ENCODE results near the gene WDR18.

Gene WDR18

DNA sequence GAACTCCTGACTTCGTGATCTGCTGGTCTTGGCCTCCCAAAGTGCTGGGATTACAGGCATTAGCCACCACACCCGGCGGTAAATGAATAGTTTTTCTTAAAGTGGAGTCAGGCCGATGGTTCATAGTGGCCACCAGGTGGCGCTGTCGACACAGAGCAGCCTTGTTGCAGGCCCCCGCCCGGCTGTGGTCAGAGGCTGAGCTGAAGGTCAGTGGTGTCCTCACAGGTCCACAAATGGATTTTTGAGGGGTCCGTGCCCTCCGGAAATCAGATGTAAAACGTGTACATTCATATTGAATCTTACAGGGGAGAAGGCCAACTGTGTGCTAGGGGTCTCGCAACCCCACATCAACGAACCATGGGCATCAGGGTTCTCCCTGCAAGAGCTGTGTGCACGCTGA, 13.4 kb upstream of the WDR18 start:
- TF ChIP-seq TAF1 (IDR thresholded peaks at IDR 0.05; ENCODE audit: borderline replicate concordance, insufficient read depth, low read length) (no peak), FOXP2 (optimal IDR thresholded peaks at IDR 0.05; ENCODE audit: borderline replicate concordance, extremely low read depth, extremely low read length, insufficient read depth) (no peak), POLR2AphosphoS5 (IDR thresholded peaks at IDR 0.05; ENCODE audit: low read depth, low read length) (no peak), SIN3A (IDR thresholded peaks at IDR 0.05; ENCODE audit: borderline replicate concordance, insufficient read depth, low read length) (no peak)
- TF ChIP-seq, protein P1, sequence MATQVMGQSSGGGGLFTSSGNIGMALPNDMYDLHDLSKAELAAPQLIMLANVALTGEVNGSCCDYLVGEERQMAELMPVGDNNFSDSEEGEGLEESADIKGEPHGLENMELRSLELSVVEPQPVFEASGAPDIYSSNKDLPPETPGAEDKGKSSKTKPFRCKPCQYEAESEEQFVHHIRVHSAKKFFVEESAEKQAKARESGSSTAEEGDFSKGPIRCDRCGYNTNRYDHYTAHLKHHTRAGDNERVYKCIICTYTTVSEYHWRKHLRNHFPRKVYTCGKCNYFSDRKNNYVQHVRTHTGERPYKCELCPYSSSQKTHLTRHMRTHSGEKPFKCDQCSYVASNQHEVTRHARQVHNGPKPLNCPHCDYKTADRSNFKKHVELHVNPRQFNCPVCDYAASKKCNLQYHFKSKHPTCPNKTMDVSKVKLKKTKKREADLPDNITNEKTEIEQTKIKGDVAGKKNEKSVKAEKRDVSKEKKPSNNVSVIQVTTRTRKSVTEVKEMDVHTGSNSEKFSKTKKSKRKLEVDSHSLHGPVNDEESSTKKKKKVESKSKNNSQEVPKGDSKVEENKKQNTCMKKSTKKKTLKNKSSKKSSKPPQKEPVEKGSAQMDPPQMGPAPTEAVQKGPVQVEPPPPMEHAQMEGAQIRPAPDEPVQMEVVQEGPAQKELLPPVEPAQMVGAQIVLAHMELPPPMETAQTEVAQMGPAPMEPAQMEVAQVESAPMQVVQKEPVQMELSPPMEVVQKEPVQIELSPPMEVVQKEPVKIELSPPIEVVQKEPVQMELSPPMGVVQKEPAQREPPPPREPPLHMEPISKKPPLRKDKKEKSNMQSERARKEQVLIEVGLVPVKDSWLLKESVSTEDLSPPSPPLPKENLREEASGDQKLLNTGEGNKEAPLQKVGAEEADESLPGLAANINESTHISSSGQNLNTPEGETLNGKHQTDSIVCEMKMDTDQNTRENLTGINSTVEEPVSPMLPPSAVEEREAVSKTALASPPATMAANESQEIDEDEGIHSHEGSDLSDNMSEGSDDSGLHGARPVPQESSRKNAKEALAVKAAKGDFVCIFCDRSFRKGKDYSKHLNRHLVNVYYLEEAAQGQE (IDR thresholded peaks at IDR 0.05; ENCODE audit: insufficient read depth in 1 of 2, low read depth in 2 of 2, low read length in 2 of 2), result no peak

DNA sequence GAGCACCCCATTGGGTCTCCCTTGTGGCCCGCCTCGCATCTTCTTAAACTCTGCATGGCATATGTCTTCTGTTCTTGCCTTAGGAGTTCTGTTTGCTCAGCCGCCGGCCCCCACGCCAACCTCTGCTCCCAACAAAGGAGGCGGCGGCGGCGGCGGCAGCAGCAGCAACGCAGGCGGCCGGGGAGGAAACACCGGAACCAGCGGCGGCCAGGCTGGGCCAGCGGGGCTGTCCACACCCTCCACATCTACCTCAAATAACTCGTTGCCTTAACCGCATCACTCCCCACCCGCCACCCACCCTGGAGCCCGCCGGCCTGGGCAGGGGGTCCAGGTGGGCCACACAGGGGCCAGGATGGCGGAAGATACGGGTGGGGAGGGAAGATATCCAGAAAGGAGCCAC, 12.3 kb upstream of the WDR18 start:
- TF ChIP-seq POLR2AphosphoS5 (IDR thresholded peaks at IDR 0.05; ENCODE audit: low read depth, low read length), result no peak
- TF ChIP-seq TAF1 (IDR thresholded peaks at IDR 0.05; ENCODE audit: borderline replicate concordance, insufficient read depth, low read length), result no peak
- no peak for TF ChIP-seq SIN3A (IDR thresholded peaks at IDR 0.05; ENCODE audit: borderline replicate concordance, insufficient read depth, low read length)
- no peak for TF ChIP-seq FOXP2 (optimal IDR thresholded peaks at IDR 0.05; ENCODE audit: borderline replicate concordance, extremely low read depth, extremely low read length, insufficient read depth)
- TF ChIP-seq, protein P1 (IDR thresholded peaks at IDR 0.05; ENCODE audit: insufficient read depth in 1 of 2, low read depth in 2 of 2, low read length in 2 of 2), result no peak

DNA sequence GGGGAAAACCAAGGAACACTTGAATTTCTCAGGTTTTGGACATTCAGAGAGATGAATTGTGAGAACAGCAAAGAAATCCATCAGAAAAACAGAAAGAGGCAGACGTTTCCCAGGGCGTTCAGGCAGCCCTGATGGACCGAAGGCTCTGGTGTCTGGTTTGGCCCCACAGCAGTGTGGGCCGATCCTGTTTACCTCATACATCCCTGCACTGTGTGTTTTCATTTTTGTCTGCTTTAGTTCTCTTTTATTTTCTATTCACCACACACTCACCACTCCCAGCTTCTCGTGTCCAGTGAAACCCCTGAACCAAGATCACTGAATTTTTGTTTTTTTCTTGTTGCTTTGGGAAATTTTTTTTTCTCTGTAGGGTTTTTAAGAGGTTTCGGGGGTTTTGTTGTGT, 11.9 kb upstream of the WDR18 start:
- TF ChIP-seq, protein P1 (IDR thresholded peaks at IDR 0.05; ENCODE audit: insufficient read depth in 1 of 2, low read depth in 2 of 2, low read length in 2 of 2), result no peak
- TF ChIP-seq SIN3A (IDR thresholded peaks at IDR 0.05; ENCODE audit: borderline replicate concordance, insufficient read depth, low read length) (no peak), FOXP2 (optimal IDR thresholded peaks at IDR 0.05; ENCODE audit: borderline replicate concordance, extremely low read depth, extremely low read length, insufficient read depth) (no peak), TAF1 (IDR thresholded peaks at IDR 0.05; ENCODE audit: borderline replicate concordance, insufficient read depth, low read length) (no peak)

DNA sequence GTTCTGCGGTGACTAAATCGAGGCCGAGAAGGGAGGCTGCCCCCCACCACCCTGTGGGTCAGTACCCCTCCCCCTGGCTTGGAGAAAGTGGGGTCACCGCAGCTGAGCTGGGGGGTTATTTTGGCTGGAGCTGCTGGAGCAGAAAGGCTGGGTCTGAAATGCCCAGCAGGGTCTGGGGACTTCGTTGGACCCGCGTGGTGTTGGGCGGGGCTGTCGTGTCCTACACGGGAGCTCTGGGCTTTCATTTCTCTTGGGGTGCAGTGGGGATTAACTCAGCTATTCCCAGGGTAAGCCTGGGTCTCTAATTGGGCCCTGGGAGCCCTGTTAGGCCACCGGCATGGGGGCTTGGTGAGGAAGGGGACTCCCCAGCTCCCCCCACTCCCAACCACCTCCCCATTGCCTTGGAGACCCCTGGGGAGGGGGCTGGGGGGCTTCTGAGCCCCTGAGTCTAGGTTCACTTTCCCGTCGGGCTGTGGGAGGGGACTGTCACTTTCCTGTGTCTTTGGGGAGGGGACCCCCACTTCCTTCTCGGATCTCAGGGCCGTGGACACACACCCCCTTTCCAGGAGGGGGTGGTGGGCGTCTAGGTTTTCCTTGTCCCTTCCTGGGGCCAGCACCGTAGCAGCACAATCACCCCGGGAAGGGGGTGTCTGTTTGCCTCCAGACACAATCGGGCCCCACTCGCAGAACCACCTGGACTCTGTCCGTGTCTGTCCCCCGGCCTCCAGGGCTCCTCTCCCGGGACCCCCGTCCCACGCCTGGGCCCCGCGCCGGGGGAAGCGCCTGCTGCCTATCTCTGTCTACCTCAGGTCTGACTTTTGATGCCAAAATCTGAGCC, 10.2 kb upstream of the WDR18 start:
- TF ChIP-seq TAF1 (IDR thresholded peaks at IDR 0.05; ENCODE audit: borderline replicate concordance, insufficient read depth, low read length) (no peak), POLR2AphosphoS5 (IDR thresholded peaks at IDR 0.05; ENCODE audit: low read depth, low read length) (no peak), FOXP2 (optimal IDR thresholded peaks at IDR 0.05; ENCODE audit: borderline replicate concordance, extremely low read depth, extremely low read length, insufficient read depth) (no peak)
- TF ChIP-seq, protein P1 (IDR thresholded peaks at IDR 0.05; ENCODE audit: insufficient read depth in 1 of 2, low read depth in 2 of 2, low read length in 2 of 2), result no peak
